Activated CD8-positive, alpha-beta T cell treated with anti-CD3 and anti-CD28 coated beads for 36 hours (primary cell): Measurements from ENCODE around the gene SIDT1. TPM values are rescaled to one million over a fixed set of nuclear protein-coding genes. Genes with fewer than 3 reads are reported as not detected.

Experiments used
- ATAC-seq: fragments of 200-7000 bp; cut with Tn5 transposase; one replicate; pipeline ENCODE4 v1.10.0; 2021; ENCODE audit warnings: mild to moderate bottlenecking, moderate library complexity
- CTCF ChIA-PET: fragments of 350-600 bp; sonication (Branson Sonifier 250); formaldehyde crosslinking; loops from one replicate; lab custom pipeline; 2021; ENCODE audit warnings: antibody characterized with exemption; lab: Charles Lee
- POLR2A ChIA-PET: fragments of 350-600 bp; sonication (Branson Sonifier 250); formaldehyde crosslinking; loops from one replicate; lab custom pipeline; 2021; ENCODE audit warnings: antibody characterized with exemption; lab: Charles Lee
- DNase-seq: peaks from one replicate; pipeline ENCODE4 v3.0.0-alpha.2; 2020
- H3K27ac Mint-ChIP-seq: one replicate; pipeline ENCODE4 v1.8.0; 2021; ENCODE audit warnings: mild to moderate bottlenecking, mixed read lengths
- H3K27me3 Mint-ChIP-seq: one replicate; pipeline ENCODE4 v1.8.0; 2021; ENCODE audit warnings: mixed read lengths
- H3K36me3 Mint-ChIP-seq: one replicate; pipeline ENCODE4 v1.8.0; 2021; ENCODE audit warnings: low read depth, mixed read lengths
- H3K4me1 Mint-ChIP-seq: one replicate; pipeline ENCODE4 v1.8.0; 2021; ENCODE audit warnings: low read depth, mixed read lengths
- H3K4me3 Mint-ChIP-seq: one replicate; pipeline ENCODE4 v1.8.0; 2021; ENCODE audit warnings: mild to moderate bottlenecking, moderate library complexity, mixed read lengths
- H3K9me3 Mint-ChIP-seq: one replicate; pipeline ENCODE4 v1.8.0; 2021; ENCODE audit warnings: mixed read lengths
- intact Hi-C: fragments of 100-400 bp; cut with micrococcal nuclease; formaldehyde crosslinking; loops from one replicate; pipeline ENCODE4 v1.10.0; 2022
- total RNA-seq, 2 experiments: library from RNA; stranded (reverse); gene quantifications; one replicate each; pipeline ENCODE4 v1.2.3, GENCODE V29; 2021
- TF ChIP-seq, protein P1 (sequence below): fragments of 200-600 bp; IDR thresholded peaks from one replicate; pipeline ENCODE4 v1.8.0; 2022; ENCODE audit warnings: antibody characterized with exemption, mild to moderate bottlenecking

The SIDT1 gene
- total RNA-seq, 2 experiments from 2014 or later: 21.0 to 24.0 TPM

DNA sequence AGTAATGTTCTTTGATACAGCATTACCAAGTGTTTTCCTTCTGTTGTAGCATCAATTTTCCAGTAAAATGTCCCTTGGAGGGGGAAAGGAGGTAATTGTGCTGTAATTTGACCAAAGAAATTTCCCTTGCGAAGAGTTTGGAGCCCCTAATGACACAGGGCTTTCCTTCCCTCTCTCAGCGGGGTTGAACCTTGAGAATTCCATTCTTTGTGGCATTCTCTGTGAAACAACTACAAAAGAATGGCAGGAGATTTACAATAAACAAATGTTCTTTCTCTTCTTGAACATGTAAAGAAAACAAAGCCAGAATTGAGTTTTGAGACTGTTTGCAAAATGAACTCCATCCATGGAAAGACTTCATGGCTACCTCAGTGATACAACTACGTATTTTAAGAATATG lies 53.4 kb downstream of the SIDT1 start:
- H3K4me3 Mint-ChIP-seq: no peak overlapping the region
- CTCF ChIA-PET: interaction anchor here (1.2 kb wide), 1 partner anchor 48 kb away, joined by 3 read pairs; no protein-coding TSS in a partner anchor

DNA sequence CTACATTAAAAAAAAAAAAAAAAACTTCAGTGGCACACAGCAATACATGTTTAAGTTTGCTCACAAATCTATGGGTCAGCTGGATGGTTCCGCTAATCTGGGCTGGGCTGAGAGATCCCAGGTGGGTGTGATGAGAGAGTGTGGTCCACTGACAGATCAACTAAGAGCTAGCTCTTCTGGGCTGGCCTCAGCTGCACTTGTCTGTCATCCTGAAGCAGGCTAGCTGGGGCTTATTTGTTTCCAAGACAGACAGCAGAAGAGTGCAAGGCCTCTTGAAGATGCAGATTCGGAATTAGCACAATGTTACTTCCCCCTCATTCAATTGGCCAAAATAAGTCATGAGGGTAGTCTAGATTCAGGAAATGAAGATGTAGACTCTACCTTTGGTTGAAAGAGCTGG lies 56.5 kb downstream of the SIDT1 start:
- intact Hi-C loops: no loop called here
- no peak overlapping the region for H3K4me3 Mint-ChIP-seq
- H3K27me3 Mint-ChIP-seq: no peaks in the 10 kb centered on the region
- CTCF ChIA-PET: interaction anchor here (1.1 to 1.8 kb wide), 3 partner anchors 10 to 95 kb away, joined by 3 to 13 read pairs (median 7); no protein-coding TSS in a partner anchor
- POLR2A ChIA-PET: no interaction called here
- no peak for ATAC-seq
- TF ChIP-seq, protein P1, sequence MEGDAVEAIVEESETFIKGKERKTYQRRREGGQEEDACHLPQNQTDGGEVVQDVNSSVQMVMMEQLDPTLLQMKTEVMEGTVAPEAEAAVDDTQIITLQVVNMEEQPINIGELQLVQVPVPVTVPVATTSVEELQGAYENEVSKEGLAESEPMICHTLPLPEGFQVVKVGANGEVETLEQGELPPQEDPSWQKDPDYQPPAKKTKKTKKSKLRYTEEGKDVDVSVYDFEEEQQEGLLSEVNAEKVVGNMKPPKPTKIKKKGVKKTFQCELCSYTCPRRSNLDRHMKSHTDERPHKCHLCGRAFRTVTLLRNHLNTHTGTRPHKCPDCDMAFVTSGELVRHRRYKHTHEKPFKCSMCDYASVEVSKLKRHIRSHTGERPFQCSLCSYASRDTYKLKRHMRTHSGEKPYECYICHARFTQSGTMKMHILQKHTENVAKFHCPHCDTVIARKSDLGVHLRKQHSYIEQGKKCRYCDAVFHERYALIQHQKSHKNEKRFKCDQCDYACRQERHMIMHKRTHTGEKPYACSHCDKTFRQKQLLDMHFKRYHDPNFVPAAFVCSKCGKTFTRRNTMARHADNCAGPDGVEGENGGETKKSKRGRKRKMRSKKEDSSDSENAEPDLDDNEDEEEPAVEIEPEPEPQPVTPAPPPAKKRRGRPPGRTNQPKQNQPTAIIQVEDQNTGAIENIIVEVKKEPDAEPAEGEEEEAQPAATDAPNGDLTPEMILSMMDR: no peak
- H3K27ac Mint-ChIP-seq: no peak overlapping the region
- no peaks in the 10 kb centered on the region for H3K9me3 Mint-ChIP-seq
- no peak for DNase-seq
- peaks cover 8% of the 10 kb centered on the region for H3K36me3 Mint-ChIP-seq
- peaks cover 9% of the 10 kb centered on the region for H3K4me1 Mint-ChIP-seq

More for the DNA sequence above, 53.4 kb downstream of the SIDT1 start:
- Mint-ChIP-seq H3K4me1 (peaks cover 5% of the 10 kb centered on the region), H3K27me3 (no peaks in the 10 kb centered on the region), H3K36me3 (no peaks in the 10 kb centered on the region), H3K27ac (no peak overlapping the region), H3K9me3 (no peaks in the 10 kb centered on the region)
- intact Hi-C loops: no loop called here
- TF ChIP-seq, protein P1: no peak
- no peak for DNase-seq
- POLR2A ChIA-PET: no interaction called here
- ATAC-seq: no peak

DNA sequence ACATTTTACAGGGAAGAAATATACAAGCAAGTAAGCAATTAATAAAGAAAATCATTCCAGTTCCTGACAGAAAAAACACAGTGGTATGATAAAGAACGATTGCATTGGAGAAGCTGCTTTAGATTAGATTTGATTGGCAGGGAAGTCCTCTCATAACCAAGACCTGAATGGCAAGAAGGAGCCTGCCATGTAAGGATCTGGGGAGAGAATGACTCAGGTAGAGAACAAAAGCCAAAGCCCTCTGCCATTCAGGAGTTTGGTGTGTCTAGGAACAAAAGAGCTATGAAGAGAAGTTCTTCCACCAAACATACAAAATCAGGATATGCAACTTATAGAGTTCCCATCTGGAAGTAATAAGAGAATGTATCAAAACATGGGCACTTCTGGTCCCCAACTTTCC lies 57.6 kb downstream of the SIDT1 start:
- Mint-ChIP-seq H3K27me3 (no peaks in the 10 kb centered on the region), H3K27ac (no peak overlapping the region), H3K36me3 (peaks cover 12% of the 10 kb centered on the region), H3K9me3 (no peaks in the 10 kb centered on the region), H3K4me1 (peaks cover 9% of the 10 kb centered on the region), H3K4me3 (no peak overlapping the region)
- ChIA-PET POLR2A (no interaction called here), CTCF (interaction anchor here (1.2 to 1.8 kb wide), 3 partner anchors 9 to 16 kb away, joined by 3 to 13 read pairs (median 3); no protein-coding TSS in a partner anchor)
- TF ChIP-seq, protein P1: no peak
- ATAC-seq (no peak), DNase-seq (no peak)
- intact Hi-C loops: no loop called here

DNA sequence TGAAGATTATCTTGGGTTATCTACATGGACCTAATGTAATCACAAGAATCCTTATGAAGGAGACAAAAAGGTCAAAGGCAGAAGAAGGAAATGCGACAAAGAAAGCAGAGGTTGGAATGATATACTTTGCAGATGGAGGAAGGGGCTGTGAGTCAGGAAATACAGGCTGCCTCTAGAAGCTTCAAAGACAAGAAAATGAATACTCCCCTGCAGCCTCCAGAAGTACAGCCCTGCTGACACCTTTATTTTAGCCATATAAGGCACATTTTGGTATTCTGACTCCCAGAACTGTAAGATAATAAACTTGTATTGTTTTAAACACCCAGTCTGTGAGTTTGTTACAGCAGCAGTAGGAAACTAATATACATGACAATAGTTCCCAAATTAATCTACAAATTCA lies 58.6 kb downstream of the SIDT1 start:
- TF ChIP-seq, protein P1: no peak
- ATAC-seq (no peak), DNase-seq (no peak)
- ChIA-PET CTCF (interaction anchor here (1.2 kb wide), 1 partner anchor 15 kb away, joined by 3 read pairs; no protein-coding TSS in a partner anchor), POLR2A (no interaction called here)
- intact Hi-C loops: no loop called here
- Mint-ChIP-seq H3K4me1 (peaks cover 9% of the 10 kb centered on the region), H3K9me3 (no peaks in the 10 kb centered on the region), H3K27me3 (no peaks in the 10 kb centered on the region), H3K27ac (no peak overlapping the region), H3K36me3 (peaks cover 15% of the 10 kb centered on the region), H3K4me3 (no peak overlapping the region)

DNA sequence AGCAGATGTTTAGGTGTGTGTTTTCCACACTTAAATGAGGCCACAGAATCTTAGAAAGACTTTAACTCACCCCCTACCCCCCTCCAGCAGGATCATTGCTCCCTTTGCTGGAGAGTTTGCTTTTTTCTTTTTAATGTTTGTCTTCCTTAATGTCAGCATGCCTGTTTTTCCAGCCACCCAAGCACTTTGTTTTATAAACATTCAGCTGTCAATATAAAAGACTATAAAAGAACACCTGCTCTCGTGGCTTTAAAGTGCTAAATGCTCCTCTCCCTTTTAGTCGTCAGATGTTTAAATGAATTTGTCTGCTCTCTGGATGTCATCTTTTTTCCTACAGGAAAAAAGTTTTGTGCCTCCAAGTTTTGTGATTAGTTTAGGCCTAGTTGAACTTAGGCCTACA lies 61.7 kb downstream of the SIDT1 start:
- Mint-ChIP-seq H3K9me3 (no peaks in the 10 kb centered on the region), H3K27ac (no peak overlapping the region), H3K4me3 (no peak overlapping the region), H3K36me3 (peaks cover 17% of the 10 kb centered on the region), H3K4me1 (peaks cover 9% of the 10 kb centered on the region), H3K27me3 (no peaks in the 10 kb centered on the region)
- intact Hi-C loops: no loop called here
- DNase-seq (no peak), ATAC-seq (no peak)
- TF ChIP-seq, protein P1: no peak
- ChIA-PET POLR2A (no interaction called here), CTCF (interaction anchor here (1.0 to 1.3 kb wide), 2 partner anchors 16 to 100 kb away, joined by 4 to 7 read pairs; no protein-coding TSS in a partner anchor)
